Cardiac muscle cell (in vitro differentiated cells and primary cell): ENCODE measurements around the gene FUT9. TPM values are rescaled to one million over a fixed set of nuclear protein-coding genes. Genes with fewer than 3 reads are reported as not detected.

ENCODE experiments used
- DNase-seq, 2 donors: peaks; one replicate each; pipeline versions ENCODE4 v3.0.0 to v3.0.0-alpha.2; 2010 to 2017; ENCODE audit warnings: low read depth in 1 of 2, low spot score in 1 of 2
- H3K27ac ChIP-seq: fragments of 200-600 bp; sonication (generic); 2 replicates; pipeline ENCODE4 v1.5.1; 2016
- H3K27me3 ChIP-seq: fragments of 200-600 bp; sonication (generic); 2 replicates; pipeline ENCODE4 v1.6.0; 2016; ENCODE audit warnings: control low read depth
- H3K36me3 ChIP-seq: fragments of 200-600 bp; sonication (generic); 2 replicates; pipeline ENCODE4 v1.5.1; 2016; ENCODE audit warnings: control low read depth
- H3K4me1 ChIP-seq: fragments of 200-600 bp; sonication (generic); 2 replicates; pipeline ENCODE4 v1.8.1; 2017; ENCODE audit warnings: low read depth, mild to moderate bottlenecking, mixed run types
- H3K4me3 ChIP-seq: fragments of 200-600 bp; sonication (generic); 2 replicates; pipeline ENCODE4 v1.5.1; 2016; ENCODE audit warnings: mild to moderate bottlenecking
- H3K9me3 ChIP-seq: fragments of 200-600 bp; sonication (generic); 2 replicates; pipeline ENCODE4 v1.5.1; 2017; ENCODE audit warnings: low read depth, mild to moderate bottlenecking, control low read depth
- polyA plus RNA-seq: library from polyadenylated mRNA; unstranded; fragments of >200 nt; fragmentation: Nextera tagmentation; extraction: Ambion mirVana; gene quantifications from 2 replicates; pipeline ENCODE4 v1.2.1, GENCODE V29; 2016
- total RNA-seq: library from RNA; depleted of rRNA; stranded (reverse); fragments of >200 nt; gene quantifications from 2 replicates; pipeline ENCODE4 v1.2.3, GENCODE V29; 2016
- TF ChIP-seq, protein P1 (sequence below): IDR thresholded peaks from 2 replicates; pipeline ENCODE4 v1.5.1; 2012; ENCODE audit warnings: low read depth, mild to moderate bottlenecking, low read length

The FUT9 gene
- total and polyA plus RNA-seq, 2 experiments from 2014 or later: not detected

DNA sequence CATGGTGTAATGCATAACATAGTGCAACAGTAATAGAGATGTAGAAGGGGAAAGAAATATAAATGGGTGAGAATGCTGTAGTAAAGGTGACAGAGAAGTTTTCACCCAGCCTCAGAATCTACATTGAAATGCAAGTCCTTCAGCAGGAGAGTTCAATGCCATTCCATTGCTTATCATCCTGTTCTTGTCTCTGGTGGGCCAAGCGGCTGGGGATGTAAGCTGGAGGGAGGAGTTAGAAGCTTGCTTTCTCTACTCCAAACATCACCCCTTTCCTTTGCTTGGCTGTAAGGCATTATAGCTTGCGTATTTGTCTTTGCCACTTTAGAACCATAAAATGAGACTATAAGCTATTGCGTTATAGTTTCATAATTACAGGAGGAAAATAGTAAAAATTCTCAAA, 2.2 kb upstream of the FUT9 start:
- no peak overlapping the region for H3K4me3 ChIP-seq

DNA sequence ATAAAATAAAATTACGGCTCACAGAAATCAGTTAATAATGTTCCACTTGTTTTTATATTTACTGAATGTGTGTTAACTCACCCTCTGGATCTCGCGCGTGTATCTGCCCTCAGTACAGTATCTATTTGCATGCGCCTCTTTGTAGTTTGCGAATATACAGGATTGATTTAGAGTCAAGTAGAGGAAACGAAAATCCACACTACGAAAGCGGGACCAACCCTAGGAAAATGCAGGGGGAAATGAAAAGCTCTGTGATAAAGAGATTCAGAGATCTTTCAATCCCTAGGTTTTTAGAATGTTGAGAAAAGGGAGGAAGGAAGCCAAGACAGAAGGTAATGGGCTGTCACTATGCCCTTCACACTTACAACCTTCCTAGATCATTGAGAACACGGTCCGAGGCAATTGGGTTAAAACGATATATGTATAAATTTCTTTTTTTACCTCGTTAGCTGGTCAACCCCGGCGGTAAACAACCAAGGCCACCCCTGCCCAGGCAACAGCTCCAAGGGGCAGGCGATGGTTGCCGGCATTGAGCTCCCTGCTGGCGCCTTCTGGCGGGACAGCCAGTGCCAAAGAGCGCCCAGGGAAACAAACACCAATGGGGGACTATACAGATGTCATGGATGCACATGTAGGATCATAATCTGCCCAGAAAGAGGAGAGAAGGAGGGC, 792 bp upstream of the FUT9 start:
- Histone ChIP-seq H3K36me3 (no peaks in the 10 kb centered on the region), H3K4me1 (no peaks in the 10 kb centered on the region), H3K9me3 (no peaks in the 10 kb centered on the region), H3K4me3 (peak overlapping the region; percentile 39), H3K27ac (no peak overlapping the region), H3K27me3 (peaks cover 70% of the 10 kb centered on the region)
- peak in 1 of 2 donors; percentile 7 for DNase-seq
- TF ChIP-seq, protein P1, sequence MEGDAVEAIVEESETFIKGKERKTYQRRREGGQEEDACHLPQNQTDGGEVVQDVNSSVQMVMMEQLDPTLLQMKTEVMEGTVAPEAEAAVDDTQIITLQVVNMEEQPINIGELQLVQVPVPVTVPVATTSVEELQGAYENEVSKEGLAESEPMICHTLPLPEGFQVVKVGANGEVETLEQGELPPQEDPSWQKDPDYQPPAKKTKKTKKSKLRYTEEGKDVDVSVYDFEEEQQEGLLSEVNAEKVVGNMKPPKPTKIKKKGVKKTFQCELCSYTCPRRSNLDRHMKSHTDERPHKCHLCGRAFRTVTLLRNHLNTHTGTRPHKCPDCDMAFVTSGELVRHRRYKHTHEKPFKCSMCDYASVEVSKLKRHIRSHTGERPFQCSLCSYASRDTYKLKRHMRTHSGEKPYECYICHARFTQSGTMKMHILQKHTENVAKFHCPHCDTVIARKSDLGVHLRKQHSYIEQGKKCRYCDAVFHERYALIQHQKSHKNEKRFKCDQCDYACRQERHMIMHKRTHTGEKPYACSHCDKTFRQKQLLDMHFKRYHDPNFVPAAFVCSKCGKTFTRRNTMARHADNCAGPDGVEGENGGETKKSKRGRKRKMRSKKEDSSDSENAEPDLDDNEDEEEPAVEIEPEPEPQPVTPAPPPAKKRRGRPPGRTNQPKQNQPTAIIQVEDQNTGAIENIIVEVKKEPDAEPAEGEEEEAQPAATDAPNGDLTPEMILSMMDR: no peak

More for the DNA sequence above, 2.2 kb upstream of the FUT9 start:
- H3K27me3 ChIP-seq: peaks cover 68% of the 10 kb centered on the region
- no peaks in the 10 kb centered on the region for H3K4me1 ChIP-seq
- H3K36me3 ChIP-seq: no peaks in the 10 kb centered on the region
- TF ChIP-seq, protein P1: no peak
- no peak overlapping the region for H3K27ac ChIP-seq
- no peak for DNase-seq
- no peaks in the 10 kb centered on the region for H3K9me3 ChIP-seq

DNA sequence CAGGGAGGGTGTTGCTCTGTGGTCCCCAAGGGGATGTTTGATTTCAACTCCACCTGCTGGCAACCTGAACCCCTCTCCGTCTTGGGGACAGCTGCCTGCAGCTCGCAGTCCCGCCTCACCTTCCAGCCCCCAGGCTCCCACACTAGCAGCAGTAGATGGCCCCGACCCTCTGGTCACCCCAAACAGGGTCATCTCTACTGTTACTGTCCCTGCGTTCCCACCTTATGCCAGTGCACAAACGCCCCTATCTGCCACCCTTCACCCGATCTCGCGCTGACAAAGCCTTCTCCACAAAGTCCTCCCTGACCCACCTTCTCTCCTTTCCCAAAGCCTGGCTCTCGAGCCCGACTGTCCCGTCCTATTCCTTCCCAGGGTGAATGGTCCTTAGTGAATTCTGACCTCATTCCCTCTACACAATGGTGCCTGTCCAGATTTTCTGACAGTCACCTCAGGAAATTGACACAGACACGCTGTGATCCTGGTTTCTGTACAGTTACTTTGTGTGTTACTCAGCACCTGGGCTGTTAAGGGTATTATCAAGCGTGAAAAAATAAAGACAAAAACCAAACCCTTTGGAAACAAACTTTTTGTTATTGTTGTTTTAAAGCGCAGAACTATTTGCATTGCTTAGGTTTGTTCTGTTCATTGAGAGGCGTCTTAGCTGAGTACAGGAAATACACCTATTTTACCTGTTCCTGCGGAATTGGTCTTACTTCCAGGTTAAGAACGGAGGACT, 728 bp downstream of the FUT9 start:
- no peak overlapping the region for H3K27ac ChIP-seq
- H3K9me3 ChIP-seq: no peaks in the 10 kb centered on the region
- H3K4me3 ChIP-seq: peak overlapping the region; percentile 39
- TF ChIP-seq, protein P1: no peak
- H3K4me1 ChIP-seq: no peaks in the 10 kb centered on the region
- H3K27me3 ChIP-seq: peaks cover 70% of the 10 kb centered on the region
- no peak for DNase-seq
- H3K36me3 ChIP-seq: no peaks in the 10 kb centered on the region

DNA sequence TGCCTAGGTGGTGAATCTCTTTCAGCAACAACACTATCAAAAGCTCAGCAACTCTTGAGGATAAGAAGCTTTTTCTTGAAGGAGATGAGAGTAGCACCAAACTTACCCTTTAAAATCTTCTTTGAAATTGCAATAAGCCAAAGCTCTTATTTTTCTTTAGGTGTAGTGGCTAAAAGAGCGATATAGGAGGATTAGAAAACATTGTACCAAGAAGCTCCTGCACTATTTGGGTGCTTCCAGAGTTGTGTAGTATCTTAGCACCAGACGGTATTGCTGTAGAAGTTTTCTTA, 1.2 kb downstream of the FUT9 start:
- no peak overlapping the region for H3K4me3 ChIP-seq

DNA sequence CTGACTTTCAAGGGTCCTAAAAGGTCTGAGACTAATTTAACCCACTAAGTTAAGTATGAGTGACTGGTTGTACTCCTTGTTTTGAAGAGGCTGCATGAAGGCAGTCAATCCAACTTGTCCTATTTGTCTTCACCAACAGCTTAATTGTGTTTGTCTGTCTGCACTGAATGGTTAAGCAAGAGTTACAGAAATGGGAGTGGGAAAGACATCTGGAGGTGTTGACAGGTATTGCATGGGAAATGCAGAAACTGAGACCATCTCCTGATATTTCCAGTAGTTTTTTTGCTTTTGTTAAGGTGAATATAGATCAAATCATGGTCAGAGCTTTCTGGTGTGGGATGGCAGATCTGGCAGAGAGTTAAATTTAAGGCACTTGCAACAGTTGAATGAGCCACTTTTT, 6.5 kb downstream of the FUT9 start:
- no peak for DNase-seq
- no peaks in the 10 kb centered on the region for H3K36me3 ChIP-seq
- H3K27ac ChIP-seq: no peak overlapping the region
- peaks cover 15% of the 10 kb centered on the region for H3K27me3 ChIP-seq
- no peak overlapping the region for H3K4me3 ChIP-seq
- H3K9me3 ChIP-seq: no peaks in the 10 kb centered on the region
- TF ChIP-seq, protein P1: no peak
- no peaks in the 10 kb centered on the region for H3K4me1 ChIP-seq

More for the DNA sequence above, 1.2 kb downstream of the FUT9 start:
- Histone ChIP-seq H3K36me3 (no peaks in the 10 kb centered on the region), H3K27ac (no peak overlapping the region), H3K9me3 (no peaks in the 10 kb centered on the region), H3K27me3 (peaks cover 65% of the 10 kb centered on the region), H3K4me1 (no peaks in the 10 kb centered on the region)
- DNase-seq: no peak
- TF ChIP-seq, protein P1: no peak
